Endodermal cell (in vitro differentiated cells): ENCODE measurements around the gene POP7. TPM values are rescaled to one million over a fixed set of nuclear protein-coding genes. Genes with fewer than 3 reads are reported as not detected.

Source experiments
- DNase-seq: peaks from one replicate; pipeline ENCODE4 v3.0.0-alpha.2; 2017
- H3K27ac ChIP-seq: 2 replicates; pipeline ENCODE4 v1.5.1; 2013; ENCODE audit warnings: mild to moderate bottlenecking, low read depth, low read length, moderate library complexity
- H3K27me3 ChIP-seq: 2 replicates; pipeline ENCODE4 v1.6.1; 2013; ENCODE audit warnings: mild to moderate bottlenecking, low read length, moderate library complexity; ENCODE audit not compliant: insufficient read depth, control insufficient read depth, poor library complexity, severe bottlenecking
- H3K36me3 ChIP-seq: 2 replicates; pipeline ENCODE4 v1.7.0; 2013; ENCODE audit warnings: mild to moderate bottlenecking, low read length, moderate library complexity; ENCODE audit not compliant: control insufficient read depth, insufficient read depth
- H3K4me1 ChIP-seq: one replicate; pipeline ENCODE4 v1.7.0; 2013; ENCODE audit warnings: low read length; ENCODE audit not compliant: control insufficient read depth, insufficient read depth
- H3K4me3 ChIP-seq: 2 replicates; pipeline ENCODE4 v1.5.1; 2013; ENCODE audit warnings: mild to moderate bottlenecking, low read length, moderate library complexity
- H3K9ac ChIP-seq: 2 replicates; pipeline ENCODE4 v1.6.1; 2013; ENCODE audit warnings: mild to moderate bottlenecking, low read length, moderate library complexity; ENCODE audit not compliant: poor library complexity, severe bottlenecking; ENCODE audit errors: extremely low read depth
- H3K9me3 ChIP-seq: 2 replicates; pipeline ENCODE4 v1.6.1; 2013; ENCODE audit warnings: mild to moderate bottlenecking, low read length, moderate library complexity; ENCODE audit not compliant: control insufficient read depth
- H3K27ac Mint-ChIP-seq: 2 replicates; pipeline ENCODE4 v1.8.0; 2020; ENCODE audit warnings: mixed read lengths
- H3K27me3 Mint-ChIP-seq: 2 replicates; pipeline ENCODE4 v1.8.0; 2021; ENCODE audit warnings: mild to moderate bottlenecking, mixed read lengths; ENCODE audit not compliant: insufficient read depth
- H3K36me3 Mint-ChIP-seq: 2 replicates; pipeline ENCODE4 v1.8.0; 2020; ENCODE audit warnings: low read depth, mixed read lengths
- H3K4me1 Mint-ChIP-seq: 2 replicates; pipeline ENCODE4 v1.8.0; 2020; ENCODE audit warnings: mixed read lengths
- H3K4me3 Mint-ChIP-seq: 2 replicates; pipeline ENCODE4 v1.8.0; 2020; ENCODE audit warnings: mild to moderate bottlenecking, moderate library complexity, mixed read lengths
- H3K9me3 Mint-ChIP-seq: 2 replicates; pipeline ENCODE4 v1.8.0; 2020; ENCODE audit warnings: mild to moderate bottlenecking, mixed read lengths
- CTCF ChIP-seq: fragments of 200-600 bp; sonication (generic); conservative IDR thresholded peaks from 2 replicates; pipeline ENCODE4 v1.5.0; 2021; ENCODE audit warnings: antibody characterized with exemption, mild to moderate bottlenecking
- WGBS, 2 experiments: methylation state at CpG; one replicate each; pipeline versions ENCODE4 v1.1.5 to v1.1.7; 2013; ENCODE audit warnings: missing lambda C conversion rate in 2 of 2, mixed read lengths in 1 of 2; ENCODE audit not compliant: insufficient coverage in 1 of 2, insufficient read length in 1 of 2; 5-methylcytosine and 5-hydroxymethylcytosine counted together
- total RNA-seq, 2 donors: library from RNA; stranded (reverse); fragmentation: NEBNext Ultra II Directional in 1 of 2; extraction: Animal tissue kit (Norgen Biotek cat#: 25700) in 1 of 2; gene quantifications; 2 replicates in 1 of 2; 3 replicates in 1 of 2; pipeline ENCODE4 v1.2.1, GENCODE V29; 2021

The POP7 gene
- total RNA-seq, 2 donors from 2014 or later = 51.7 to 59.2 TPM

- DNase-seq = no peak
- H3K9ac ChIP-seq = no peak overlapping the region
- no peak overlapping the region for H3K4me3 Mint-ChIP-seq
- 94 to 96% methylated on average over 20 to 28 of the region's 28 CpGs for WGBS, 2 experiments
- no peaks in the 10 kb centered on the region for H3K4me1 ChIP-seq
- H3K9me3 Mint-ChIP-seq = no peaks in the 10 kb centered on the region
- no peaks in the 10 kb centered on the region for H3K9me3 ChIP-seq
- H3K4me3 ChIP-seq = no peak overlapping the region
- H3K27ac ChIP-seq = no peak overlapping the region
- peaks cover 59% of the 10 kb centered on the region for H3K36me3 ChIP-seq
- peaks cover 35% of the 10 kb centered on the region for H3K36me3 Mint-ChIP-seq
- peak overlapping the region; percentile 68 for H3K27ac Mint-ChIP-seq
- no peaks in the 10 kb centered on the region for H3K27me3 ChIP-seq
- H3K4me1 Mint-ChIP-seq = peaks cover 2% of the 10 kb centered on the region
- H3K27me3 Mint-ChIP-seq = no peaks in the 10 kb centered on the region
- no peak for TF ChIP-seq CTCF
Measured at GRCh38 chr7:100682991-100683658, 22.8 kb upstream of the POP7 start.

- Histone ChIP-seq H3K9me3 (no peaks in the 10 kb centered on the region), H3K36me3 (peaks cover 61% of the 10 kb centered on the region), H3K27ac (no peak overlapping the region), H3K27me3 (no peaks in the 10 kb centered on the region), H3K9ac (no peak overlapping the region), H3K4me3 (no peak overlapping the region), H3K4me1 (no peaks in the 10 kb centered on the region)
- H3K27me3 Mint-ChIP-seq = no peaks in the 10 kb centered on the region
- TF ChIP-seq CTCF = no peak
- no peaks in the 10 kb centered on the region for H3K9me3 Mint-ChIP-seq
- no peak overlapping the region for H3K4me3 Mint-ChIP-seq
- H3K36me3 Mint-ChIP-seq = peaks cover 38% of the 10 kb centered on the region
- H3K4me1 Mint-ChIP-seq = peaks cover 2% of the 10 kb centered on the region
- DNase-seq = no peak
- WGBS, 2 experiments = 95 to 100% methylated on average over 12 to 37 of the region's 37 CpGs
- no peak overlapping the region for H3K27ac Mint-ChIP-seq
Measured at GRCh38 chr7:100683659-100684533, 22.0 kb upstream of the POP7 start.

GRCh38 chr7:100684534-100685042 lies 21.3 kb upstream of the POP7 start:
- H3K36me3 Mint-ChIP-seq = peaks cover 40% of the 10 kb centered on the region
- WGBS, 2 experiments = 96 to 100% methylated on average over 4 to 16 of the region's 16 CpGs
- no peak overlapping the region for H3K9ac ChIP-seq
- H3K27me3 ChIP-seq = no peaks in the 10 kb centered on the region
- no peaks in the 10 kb centered on the region for H3K27me3 Mint-ChIP-seq
- no peaks in the 10 kb centered on the region for H3K9me3 ChIP-seq
- no peaks in the 10 kb centered on the region for H3K4me1 ChIP-seq
- H3K4me3 ChIP-seq = no peak overlapping the region
- no peak overlapping the region for H3K27ac ChIP-seq
- H3K36me3 ChIP-seq = peaks cover 66% of the 10 kb centered on the region
- no peak for TF ChIP-seq CTCF
- DNase-seq = no peak
- H3K4me1 Mint-ChIP-seq = peaks cover under 1% of the 10 kb centered on the region
- no peak overlapping the region for H3K27ac Mint-ChIP-seq
- no peak overlapping the region for H3K4me3 Mint-ChIP-seq
- no peaks in the 10 kb centered on the region for H3K9me3 Mint-ChIP-seq
